ENCODE data around the gene MGAT3.

Gene MGAT3

DNA sequence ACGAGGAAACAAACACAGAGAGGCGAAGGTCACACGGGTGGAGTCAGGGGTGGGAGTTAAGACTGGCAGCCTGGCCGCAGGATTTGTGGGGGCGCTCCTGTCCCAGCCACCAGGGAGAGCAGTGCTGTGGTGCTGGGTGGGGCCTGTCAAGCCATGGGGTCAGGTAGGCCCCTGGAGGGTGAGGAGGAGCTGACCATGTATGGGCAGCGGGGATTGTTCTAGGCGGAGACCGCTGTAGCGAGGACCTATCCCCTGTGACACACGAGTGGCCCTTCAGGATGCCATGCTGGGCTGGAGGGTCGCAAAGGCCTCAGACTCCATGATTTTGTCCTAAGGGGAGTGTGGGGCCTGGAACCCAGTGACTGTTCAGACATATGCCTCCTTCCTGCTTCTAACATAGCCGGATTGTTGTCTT is 77.3 kb downstream of the MGAT3 start:
- DNase-seq, result no peak

DNA sequence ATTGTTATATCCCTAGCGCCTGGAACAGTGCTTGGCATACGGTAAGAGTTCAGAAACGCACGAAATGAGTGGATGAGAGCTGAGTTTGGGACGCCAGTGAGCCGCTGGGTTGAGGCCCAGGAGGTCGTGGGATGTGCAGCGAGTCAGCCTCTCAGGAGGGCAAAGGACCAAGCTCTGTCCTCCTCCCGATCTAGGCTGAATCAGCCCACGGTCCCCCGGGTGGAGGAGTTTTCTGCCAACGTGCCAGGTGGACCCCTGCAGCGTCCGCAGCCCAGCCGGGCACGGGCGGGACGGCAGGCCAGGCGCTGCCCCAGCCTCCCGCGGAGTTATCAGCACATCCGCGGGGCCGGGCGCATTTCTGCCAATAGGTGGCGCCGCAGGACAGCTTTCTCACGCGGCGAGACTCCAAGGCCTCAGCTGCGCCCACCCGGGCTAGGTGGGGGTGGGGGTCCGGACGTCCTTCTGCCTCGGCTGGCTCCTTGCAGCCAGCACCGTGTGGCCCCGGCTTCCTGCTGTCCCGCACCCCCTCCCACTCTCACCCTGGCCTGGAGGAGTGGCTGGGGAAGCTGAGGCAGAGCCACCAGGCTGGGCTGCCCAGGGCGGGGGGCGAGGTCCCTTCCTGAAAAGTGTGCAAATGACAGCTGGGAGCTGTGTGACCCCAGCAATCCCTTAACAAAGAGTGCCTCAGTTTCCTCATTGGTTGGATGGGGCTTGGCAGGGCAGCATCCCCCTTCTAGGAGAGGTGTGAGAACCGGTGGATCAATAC is 78.0 kb downstream of the MGAT3 start:
- no peak for DNase-seq

DNA sequence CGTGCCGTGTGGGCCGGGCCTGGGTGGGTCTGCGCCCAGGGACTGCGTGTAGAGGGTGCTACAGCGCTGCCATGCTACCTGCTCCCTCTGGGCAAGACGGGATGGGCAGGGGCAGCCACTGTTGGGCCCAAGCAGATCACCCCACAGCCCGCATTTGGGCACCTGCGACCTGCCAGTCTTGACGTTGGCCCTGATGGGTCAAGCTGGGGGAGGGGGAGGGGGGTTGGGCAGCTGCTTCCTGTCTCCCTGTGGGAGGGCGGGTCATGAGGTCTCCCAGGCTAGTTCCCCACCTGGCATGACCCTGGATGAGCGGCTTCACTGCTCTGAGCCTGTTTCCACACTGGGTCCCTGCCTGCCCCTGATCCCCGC is 78.5 kb downstream of the MGAT3 start:
- no peak for DNase-seq

DNA sequence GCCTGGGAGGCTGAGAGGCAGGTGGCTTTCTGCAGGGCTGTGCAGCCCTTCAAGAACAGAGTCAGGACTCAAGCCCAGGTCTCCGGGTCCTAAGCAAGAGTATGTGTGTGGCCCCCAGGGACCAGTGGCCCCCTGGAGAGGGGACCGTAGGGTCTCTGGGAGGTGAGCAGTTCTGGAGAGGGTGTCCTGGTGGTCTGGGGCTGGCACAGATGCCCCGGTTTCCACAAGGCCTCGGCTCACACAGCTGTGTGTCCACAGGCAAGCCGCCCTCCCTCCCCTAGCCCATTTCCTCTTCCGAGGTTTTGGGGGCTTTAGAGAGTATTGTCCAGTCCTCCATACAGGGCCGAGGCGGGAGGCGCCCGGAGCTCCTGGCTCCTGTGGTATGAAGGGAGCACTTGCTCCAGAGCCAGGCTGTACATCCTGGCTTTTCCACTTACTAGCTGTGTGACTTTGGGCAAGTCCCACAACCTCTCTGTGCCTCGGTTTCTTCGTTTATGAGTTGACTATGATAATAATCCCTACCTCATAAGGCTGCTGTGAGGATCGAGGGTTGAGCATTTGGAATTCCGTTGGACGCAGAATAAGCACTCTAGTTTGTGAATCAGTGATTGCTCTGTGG is 79.1 kb downstream of the MGAT3 start:
- DNase-seq, result no peak

DNA sequence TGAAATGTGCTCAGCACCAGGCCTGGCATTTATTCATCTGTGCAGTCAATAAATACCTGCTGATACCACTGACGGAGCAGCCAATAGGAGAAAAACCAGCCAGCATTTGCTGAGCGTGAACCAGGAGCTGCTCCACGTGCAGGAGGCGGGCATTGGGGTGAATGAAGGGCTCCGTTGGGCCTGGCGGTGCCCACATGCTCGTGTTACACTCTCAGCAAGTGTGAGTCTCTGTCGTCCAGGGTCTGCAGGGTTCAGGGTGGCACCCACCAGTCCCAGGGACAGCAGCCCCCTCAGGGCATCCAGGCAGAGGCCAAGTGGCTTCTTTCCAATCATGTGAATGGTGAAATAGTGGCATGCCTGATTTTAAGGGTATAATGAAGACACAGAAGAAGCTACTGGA is 79.9 kb downstream of the MGAT3 start:
- no peak for DNase-seq

DNA sequence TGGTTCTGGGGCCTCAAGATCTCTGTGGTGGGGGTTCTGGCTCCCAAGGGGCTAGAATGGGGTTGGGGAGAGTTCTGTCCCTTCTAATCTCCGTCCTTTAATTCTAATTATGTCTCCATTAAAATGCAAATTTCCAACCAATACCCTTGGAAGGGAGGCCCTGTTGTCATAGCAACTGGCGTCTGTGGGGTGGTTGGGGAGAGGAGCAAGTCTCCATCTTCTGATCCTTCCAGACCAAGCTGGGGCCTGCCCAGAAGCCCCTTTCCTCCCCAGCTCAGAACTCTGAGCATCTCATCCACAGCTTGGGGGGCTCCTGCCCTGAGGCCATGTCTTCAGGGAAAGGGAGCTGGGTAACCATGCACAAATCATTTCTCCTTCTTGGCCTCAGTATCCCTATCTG is 81.2 kb downstream of the MGAT3 start:
- no peak for DNase-seq
